Right atrium auricular region (tissue), 2 donors: ENCODE data around the gene MPC1. TPM values are rescaled to one million over a fixed set of nuclear protein-coding genes. Genes with fewer than 3 reads are reported as not detected.

Experiments
- DNase-seq: peaks from one replicate; pipeline ENCODE4 v3.0.0-alpha.2; 2019; ENCODE audit warnings: low spot score
- H3K27ac ChIP-seq, 2 donors: fragments of 200-600 bp; sonication (generic); 1 replicate in 1 of 2; 2 replicates in 1 of 2; pipeline ENCODE4 v1.5.1; 2016 to 2019
- H3K27me3 ChIP-seq, 2 donors: fragments of 200-600 bp; sonication (generic); one replicate each; pipeline versions ENCODE4 v1.5.1 to v1.6.0; 2017 to 2019
- H3K36me3 ChIP-seq: fragments of 200-600 bp; sonication (generic); one replicate; pipeline ENCODE4 v1.5.1; 2016
- H3K4me1 ChIP-seq, 2 donors: fragments of 200-600 bp; sonication (generic); one replicate each; pipeline versions ENCODE4 v1.5.1 to v1.6.0; 2017 to 2019
- H3K4me3 ChIP-seq, 2 donors: fragments of 200-600 bp; sonication (generic); 1 replicate in 1 of 2; 2 replicates in 1 of 2; pipeline ENCODE4 v1.5.1; 2017 to 2019; ENCODE audit warnings: mild to moderate bottlenecking in 1 of 2, moderate library complexity in 1 of 2
- H3K9me3 ChIP-seq, 2 donors: fragments of 200-600 bp; sonication (generic); one replicate each; pipeline ENCODE4 v1.5.1; 2019
- total RNA-seq, 2 donors: library from RNA; depleted of rRNA; stranded (reverse); fragments of >200 nt; gene quantifications; one replicate each; pipeline ENCODE4 v1.1.0, GENCODE V29; 2016
- TF ChIP-seq, protein P1 (sequence below), 2 donors: fragments of 200-600 bp; sonication (generic); IDR thresholded peaks; one replicate each; pipeline ENCODE4 v1.5.1; 2019; ENCODE audit warnings: antibody characterized with exemption in 2 of 2

Gene MPC1
- total RNA-seq, 2 donors from 2014 or later = 250 to 616 TPM

DNA sequence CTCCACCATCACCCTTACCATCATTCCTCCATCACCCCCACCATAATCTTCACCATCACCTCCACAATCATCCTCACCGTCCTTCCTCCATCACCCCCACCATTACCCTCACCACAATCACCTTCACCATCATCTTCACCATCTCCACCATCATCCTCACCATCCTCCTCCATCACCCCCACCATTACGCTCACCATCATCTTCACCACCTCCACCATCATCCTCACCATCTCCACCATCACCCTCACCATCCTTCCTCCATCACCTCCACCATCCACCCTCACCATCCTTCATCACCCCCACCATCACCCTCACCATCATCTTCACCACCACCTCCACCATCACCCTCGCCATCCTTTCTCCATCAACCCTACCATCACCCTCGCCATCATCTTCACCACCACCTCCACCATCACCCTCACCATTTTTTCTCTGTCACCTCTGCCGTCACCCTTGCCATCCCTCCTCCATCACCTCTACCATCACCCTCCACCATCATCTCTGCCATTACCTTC, 33.1 kb upstream of the MPC1 start:
- TF ChIP-seq, protein P1, sequence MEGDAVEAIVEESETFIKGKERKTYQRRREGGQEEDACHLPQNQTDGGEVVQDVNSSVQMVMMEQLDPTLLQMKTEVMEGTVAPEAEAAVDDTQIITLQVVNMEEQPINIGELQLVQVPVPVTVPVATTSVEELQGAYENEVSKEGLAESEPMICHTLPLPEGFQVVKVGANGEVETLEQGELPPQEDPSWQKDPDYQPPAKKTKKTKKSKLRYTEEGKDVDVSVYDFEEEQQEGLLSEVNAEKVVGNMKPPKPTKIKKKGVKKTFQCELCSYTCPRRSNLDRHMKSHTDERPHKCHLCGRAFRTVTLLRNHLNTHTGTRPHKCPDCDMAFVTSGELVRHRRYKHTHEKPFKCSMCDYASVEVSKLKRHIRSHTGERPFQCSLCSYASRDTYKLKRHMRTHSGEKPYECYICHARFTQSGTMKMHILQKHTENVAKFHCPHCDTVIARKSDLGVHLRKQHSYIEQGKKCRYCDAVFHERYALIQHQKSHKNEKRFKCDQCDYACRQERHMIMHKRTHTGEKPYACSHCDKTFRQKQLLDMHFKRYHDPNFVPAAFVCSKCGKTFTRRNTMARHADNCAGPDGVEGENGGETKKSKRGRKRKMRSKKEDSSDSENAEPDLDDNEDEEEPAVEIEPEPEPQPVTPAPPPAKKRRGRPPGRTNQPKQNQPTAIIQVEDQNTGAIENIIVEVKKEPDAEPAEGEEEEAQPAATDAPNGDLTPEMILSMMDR (IDR thresholded peaks at IDR 0.05) = no peak
- no peaks in the 10 kb centered on the region for H3K4me1 ChIP-seq
- DNase-seq = no peak
- no peak overlapping the region for H3K4me3 ChIP-seq
- H3K27ac ChIP-seq = no peak overlapping the region
- no peaks in the 10 kb centered on the region for H3K9me3 ChIP-seq
- H3K36me3 ChIP-seq = peaks cover 41% of the 10 kb centered on the region
- H3K27me3 ChIP-seq = no peaks in the 10 kb centered on the region

DNA sequence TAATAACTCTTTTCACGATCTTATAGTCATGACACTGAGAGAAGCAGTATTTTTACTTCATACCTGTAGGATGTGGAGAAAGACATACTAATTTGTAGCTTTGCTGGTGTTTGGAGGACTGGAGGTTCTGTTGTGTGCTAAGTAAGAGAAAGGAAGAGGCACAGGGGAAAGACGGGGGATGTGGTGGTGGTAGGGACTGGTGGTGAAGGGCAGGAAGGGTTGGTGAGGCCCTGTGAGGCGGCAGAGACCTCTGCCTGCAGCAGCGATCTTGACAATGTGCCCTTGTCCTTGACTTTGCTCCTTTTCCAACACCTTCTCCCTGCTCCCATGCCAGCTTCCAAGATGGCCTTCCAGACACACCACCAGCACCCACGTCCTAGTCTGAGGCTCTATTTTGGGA, 32.6 kb upstream of the MPC1 start:
- H3K4me3 ChIP-seq = no peak overlapping the region
- no peak for DNase-seq
- no peaks in the 10 kb centered on the region for H3K9me3 ChIP-seq
- H3K27ac ChIP-seq = no peak overlapping the region
- H3K4me1 ChIP-seq = no peaks in the 10 kb centered on the region
- H3K36me3 ChIP-seq = peaks cover 40% of the 10 kb centered on the region
- TF ChIP-seq, protein P1 (IDR thresholded peaks at IDR 0.05) = no peak
- no peaks in the 10 kb centered on the region for H3K27me3 ChIP-seq

DNA sequence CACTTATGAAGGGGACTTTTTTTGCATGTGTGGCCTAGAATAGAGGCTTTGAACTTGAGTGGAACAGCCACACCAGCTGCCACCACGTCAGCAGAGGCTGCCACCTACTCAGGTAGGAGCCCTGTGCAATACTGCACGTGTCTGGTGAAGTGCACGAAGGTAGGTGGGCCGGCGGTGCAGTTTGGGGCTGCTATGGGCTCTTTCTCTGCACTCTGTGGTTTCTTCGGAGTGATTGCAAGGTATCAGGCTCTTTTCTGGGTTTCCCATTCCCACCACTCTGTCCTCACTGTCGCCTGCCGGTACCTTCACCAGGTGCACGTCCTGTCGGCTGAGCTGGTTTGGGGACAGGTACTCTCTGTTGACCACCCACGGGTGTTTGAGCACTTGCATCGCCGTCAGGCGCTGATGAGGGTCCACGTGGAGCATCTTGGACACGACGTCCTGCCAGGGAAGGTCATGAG, 30.8 kb upstream of the MPC1 start:
- no peak for DNase-seq
- Histone ChIP-seq H3K27me3 (no peaks in the 10 kb centered on the region), H3K4me3 (no peak overlapping the region), H3K36me3 (peaks cover 27% of the 10 kb centered on the region), H3K27ac (no peak overlapping the region), H3K4me1 (no peaks in the 10 kb centered on the region), H3K9me3 (no peaks in the 10 kb centered on the region)
- TF ChIP-seq, protein P1 (IDR thresholded peaks at IDR 0.05) = no peak

DNA sequence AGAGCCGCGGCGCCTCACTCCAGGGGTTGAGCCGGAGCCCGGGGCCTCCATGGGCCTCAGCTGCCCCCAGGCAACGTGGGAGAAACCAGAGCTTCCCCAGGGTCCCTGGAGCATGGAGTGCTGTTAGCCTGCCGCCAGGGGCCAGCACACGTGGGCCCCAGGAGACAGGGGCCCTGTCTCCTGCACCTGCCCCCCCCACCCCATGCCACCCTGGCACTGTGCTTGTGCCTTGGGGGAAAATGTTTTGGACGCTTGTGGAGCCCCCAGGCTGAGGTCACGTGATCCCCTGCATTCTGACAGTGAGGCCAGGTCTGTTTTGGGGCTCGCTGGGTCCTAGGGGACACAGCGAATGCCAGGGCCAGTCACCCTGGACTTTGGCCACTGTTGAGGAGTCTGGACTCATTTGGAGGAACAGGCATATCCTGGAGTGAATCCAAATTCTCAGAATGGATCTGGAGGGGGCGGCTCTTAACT, 30.2 kb upstream of the MPC1 start:
- H3K27me3 ChIP-seq = no peaks in the 10 kb centered on the region
- peaks cover 21% of the 10 kb centered on the region for H3K36me3 ChIP-seq
- DNase-seq = no peak
- no peak overlapping the region for H3K27ac ChIP-seq
- no peaks in the 10 kb centered on the region for H3K4me1 ChIP-seq
- no peaks in the 10 kb centered on the region for H3K9me3 ChIP-seq
- no peak overlapping the region for H3K4me3 ChIP-seq
- TF ChIP-seq, protein P1 (IDR thresholded peaks at IDR 0.05) = no peak

DNA sequence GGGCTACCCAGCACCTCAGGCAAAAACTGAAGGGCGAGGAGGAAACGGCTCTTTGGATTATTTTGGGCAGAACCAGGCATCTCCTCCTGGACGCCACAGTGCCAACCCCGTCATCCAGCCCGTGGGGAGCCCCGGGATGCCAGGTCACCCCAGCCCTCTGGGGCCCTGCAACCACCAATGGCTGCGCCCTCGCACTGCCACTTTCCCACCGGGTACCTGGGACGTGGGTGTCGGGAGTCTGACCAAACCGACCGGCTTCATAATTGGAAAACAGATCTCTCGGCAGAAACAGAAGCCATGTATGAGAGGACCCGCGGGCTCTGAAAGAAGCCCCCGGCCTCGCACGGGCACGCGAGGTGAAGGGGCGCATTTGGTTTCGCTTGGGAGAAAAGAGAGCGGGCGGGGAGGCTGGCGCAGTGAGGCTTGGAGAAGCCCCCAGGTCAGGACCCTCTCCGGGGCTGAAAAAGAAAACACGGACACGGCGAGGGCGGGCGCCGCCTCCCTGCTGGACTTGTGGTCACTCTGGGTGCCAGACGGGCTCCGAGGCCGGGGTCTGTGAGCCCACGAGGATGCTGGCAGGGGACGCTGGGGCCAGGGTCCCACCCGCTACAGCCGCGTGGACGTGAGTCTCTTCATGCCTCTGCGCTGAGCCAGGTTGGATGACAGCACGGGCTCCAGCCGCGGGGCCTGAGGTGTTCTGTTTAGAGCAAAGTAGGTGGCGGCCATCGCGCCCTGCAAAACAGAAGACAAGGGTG, 29.6 kb upstream of the MPC1 start:
- TF ChIP-seq, protein P1 (IDR thresholded peaks at IDR 0.05) = no peak
- H3K27ac ChIP-seq = no peak overlapping the region
- H3K27me3 ChIP-seq = no peaks in the 10 kb centered on the region
- peaks cover 15% of the 10 kb centered on the region for H3K36me3 ChIP-seq
- H3K9me3 ChIP-seq = no peaks in the 10 kb centered on the region
- no peak overlapping the region for H3K4me3 ChIP-seq
- no peak for DNase-seq
- no peaks in the 10 kb centered on the region for H3K4me1 ChIP-seq
